Left ventricle myocardium inferior (tissue), 1 donor: ENCODE measurements around the gene TNRC6B. TPM values are rescaled to one million over a fixed set of nuclear protein-coding genes. Genes with fewer than 3 reads are reported as not detected.
"Not testable (repeated sequence)": the region's sequence is repeated elsewhere in the genome, so short reads cannot be mapped to it uniquely, and the experiment has no call there.

ENCODE experiments used
- DNase-seq: peaks from one replicate; pipeline ENCODE4 v3.0.0-alpha.2; 2020
- H3K27ac ChIP-seq: fragments of 200-600 bp; replicated peaks from 2 replicates; pipeline ENCODE4 v1.8.0; 2021
- H3K27me3 ChIP-seq: fragments of 200-600 bp; 2 replicates; pipeline ENCODE4 v1.8.0; 2021; ENCODE audit warnings: low read depth
- H3K36me3 ChIP-seq: fragments of 200-600 bp; 2 replicates; pipeline ENCODE4 v1.8.0; 2021
- H3K4me1 ChIP-seq: fragments of 200-600 bp; 2 replicates; pipeline ENCODE4 v1.8.0; 2021
- H3K4me3 ChIP-seq: fragments of 200-600 bp; 2 replicates; pipeline ENCODE4 v1.8.0; 2021; ENCODE audit warnings: mild to moderate bottlenecking, moderate library complexity
- H3K9me3 ChIP-seq: fragments of 200-600 bp; replicated peaks from 2 replicates; pipeline ENCODE4 v1.8.0; 2021
- intact Hi-C: fragments of 100-400 bp; cut with micrococcal nuclease; formaldehyde crosslinking; loops from one replicate; pipeline ENCODE4 v1.11.0; 2022
- total RNA-seq: library from RNA; stranded (reverse); fragmentation: NEBNext Ultra II Directional; extraction: Animal tissue kit (Norgen Biotek cat#: 25700); gene quantifications from one replicate; pipeline ENCODE4 v1.2.1, GENCODE V29; 2021
- TF ChIP-seq, protein P1 (sequence below): fragments of 200-600 bp; IDR thresholded peaks from 2 replicates; pipeline ENCODE4 v1.8.0; 2021; ENCODE audit warnings: antibody characterized with exemption, mild to moderate bottlenecking, borderline replicate concordance
- donor health status: DM: no; HTN: yes; CAD: no; lungs with severe emphysema.

Gene TNRC6B
- total RNA-seq, 1 donor from 2014 or later = 43.8 TPM

DNA sequence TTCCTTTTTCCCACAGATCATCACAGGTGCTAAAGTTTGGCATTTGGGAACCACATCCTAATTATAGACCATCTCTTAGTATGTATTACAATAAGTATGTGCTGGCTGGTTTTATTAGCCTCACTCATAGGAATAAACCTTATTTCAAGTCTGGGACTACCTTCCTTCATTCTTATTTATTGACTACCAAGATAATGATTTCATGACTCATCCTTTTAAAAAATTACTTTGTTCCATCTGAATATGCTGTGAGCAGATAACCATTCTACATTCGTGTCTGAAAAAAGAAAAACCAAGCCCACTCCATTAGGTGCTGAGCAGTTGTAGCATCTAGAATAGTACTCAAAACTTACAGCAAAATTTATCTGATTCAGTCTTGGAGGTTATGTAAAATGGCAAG, 12.3 kb downstream of the TNRC6B start:
- peak overlapping the region; percentile 71 for H3K27ac ChIP-seq
- H3K27me3 ChIP-seq = no peaks in the 10 kb centered on the region
- intact Hi-C loops = loop anchor here (10.0 kb wide), 1 partner anchor 135 kb away; no protein-coding TSS in a partner anchor
- DNase-seq = no peak
- no peaks in the 10 kb centered on the region for H3K9me3 ChIP-seq
- H3K4me1 ChIP-seq = peaks cover 96% of the 10 kb centered on the region
- no peaks in the 10 kb centered on the region for H3K36me3 ChIP-seq
- TF ChIP-seq, protein P1, sequence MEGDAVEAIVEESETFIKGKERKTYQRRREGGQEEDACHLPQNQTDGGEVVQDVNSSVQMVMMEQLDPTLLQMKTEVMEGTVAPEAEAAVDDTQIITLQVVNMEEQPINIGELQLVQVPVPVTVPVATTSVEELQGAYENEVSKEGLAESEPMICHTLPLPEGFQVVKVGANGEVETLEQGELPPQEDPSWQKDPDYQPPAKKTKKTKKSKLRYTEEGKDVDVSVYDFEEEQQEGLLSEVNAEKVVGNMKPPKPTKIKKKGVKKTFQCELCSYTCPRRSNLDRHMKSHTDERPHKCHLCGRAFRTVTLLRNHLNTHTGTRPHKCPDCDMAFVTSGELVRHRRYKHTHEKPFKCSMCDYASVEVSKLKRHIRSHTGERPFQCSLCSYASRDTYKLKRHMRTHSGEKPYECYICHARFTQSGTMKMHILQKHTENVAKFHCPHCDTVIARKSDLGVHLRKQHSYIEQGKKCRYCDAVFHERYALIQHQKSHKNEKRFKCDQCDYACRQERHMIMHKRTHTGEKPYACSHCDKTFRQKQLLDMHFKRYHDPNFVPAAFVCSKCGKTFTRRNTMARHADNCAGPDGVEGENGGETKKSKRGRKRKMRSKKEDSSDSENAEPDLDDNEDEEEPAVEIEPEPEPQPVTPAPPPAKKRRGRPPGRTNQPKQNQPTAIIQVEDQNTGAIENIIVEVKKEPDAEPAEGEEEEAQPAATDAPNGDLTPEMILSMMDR = no peak
- H3K4me3 ChIP-seq = peak overlapping the region; percentile 15

DNA sequence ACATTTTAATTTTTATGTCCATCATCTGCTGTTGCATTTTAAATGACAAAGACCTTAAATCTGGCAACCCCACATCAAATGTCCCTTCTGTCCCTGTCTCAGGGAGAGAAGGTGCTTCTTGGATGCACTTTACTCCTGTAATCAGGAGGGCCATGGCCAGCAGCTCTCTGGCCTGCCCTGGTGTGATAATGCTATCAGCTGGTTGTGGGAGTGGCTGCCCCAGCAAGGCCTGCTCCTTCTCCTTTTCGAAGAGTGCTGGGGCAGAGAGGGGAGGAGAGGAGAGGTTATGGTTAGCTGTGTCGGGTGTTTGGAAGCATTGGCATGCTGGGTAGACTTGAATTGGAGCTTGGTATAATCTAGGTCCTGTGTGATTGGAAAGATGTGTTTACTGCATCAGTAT, 12.8 kb downstream of the TNRC6B start:
- Histone ChIP-seq H3K36me3 (no peaks in the 10 kb centered on the region), H3K4me3 (peak overlapping the region; percentile 15), H3K4me1 (peaks cover 91% of the 10 kb centered on the region), H3K9me3 (no peaks in the 10 kb centered on the region), H3K27me3 (no peaks in the 10 kb centered on the region), H3K27ac (peak overlapping the region; percentile 71)
- TF ChIP-seq, protein P1 = no peak
- intact Hi-C loops = no loop called here
- peak; percentile 45 for DNase-seq

DNA sequence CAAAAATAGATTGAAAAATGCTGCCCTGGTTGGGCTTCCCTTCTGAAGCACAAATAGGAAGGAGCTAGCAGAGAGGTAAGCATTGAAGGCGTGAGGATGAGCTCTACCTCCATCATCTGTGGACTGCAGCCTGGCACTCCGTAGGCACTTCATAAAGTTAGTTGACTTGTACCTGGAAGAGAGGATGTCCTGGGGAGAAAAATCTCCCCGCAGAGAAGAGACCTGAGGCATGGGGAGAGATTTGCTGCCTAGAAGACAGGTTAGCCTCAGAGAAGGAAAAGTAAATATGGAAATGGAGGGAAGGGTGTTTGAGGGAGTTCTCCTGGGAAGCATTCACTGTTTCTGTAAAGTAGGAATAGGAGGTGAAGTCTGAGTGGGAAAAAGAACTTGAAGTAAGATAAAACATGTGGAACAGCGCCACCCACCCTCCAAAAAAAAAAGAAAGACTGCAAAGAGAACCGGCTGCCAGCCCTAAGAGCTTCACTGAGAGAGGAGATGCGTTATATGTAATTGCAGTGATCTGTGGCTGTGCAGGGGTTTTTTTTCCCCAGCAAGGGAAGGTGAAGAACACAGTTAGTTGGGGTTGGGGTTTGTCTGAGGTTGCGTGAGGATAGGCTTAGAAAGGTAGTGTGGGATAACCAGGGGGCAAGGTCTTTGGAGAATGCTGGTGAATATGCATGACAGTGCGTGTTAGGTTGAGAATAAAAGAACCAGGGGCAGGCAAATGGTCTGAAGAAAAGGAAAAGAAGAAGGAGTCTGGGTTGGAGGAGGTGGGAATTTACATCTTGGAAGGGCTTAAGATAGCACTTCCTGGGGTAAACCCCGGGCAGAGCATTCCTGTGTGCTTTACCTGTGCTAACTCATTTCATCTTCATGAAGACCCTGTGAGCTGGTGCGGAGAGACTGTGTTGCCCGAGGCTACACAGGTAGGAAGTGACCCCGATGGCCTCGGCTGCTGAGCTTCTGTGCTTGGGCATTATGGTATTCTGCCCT, 16.0 kb downstream of the TNRC6B start:
- Histone ChIP-seq H3K36me3 (no peaks in the 10 kb centered on the region), H3K9me3 (no peaks in the 10 kb centered on the region), H3K4me1 (peaks cover 92% of the 10 kb centered on the region), H3K27ac (peak overlapping the region; percentile 39), H3K27me3 (no peaks in the 10 kb centered on the region), H3K4me3 (no peak overlapping the region)
- no peak for DNase-seq
- intact Hi-C loops = no loop called here
- TF ChIP-seq, protein P1 = peak; percentile 47

- Histone ChIP-seq H3K27ac (no peak overlapping the region), H3K9me3 (no peaks in the 10 kb centered on the region), H3K27me3 (no peaks in the 10 kb centered on the region), H3K4me3 (no peak overlapping the region), H3K4me1 (peaks cover 92% of the 10 kb centered on the region), H3K36me3 (no peaks in the 10 kb centered on the region)
- TF ChIP-seq, protein P1 = no peak
- intact Hi-C loops = no loop called here
- DNase-seq = no peak
Measured at GRCh38 chr22:40194656-40195055, 16.9 kb downstream of the TNRC6B start.

DNA sequence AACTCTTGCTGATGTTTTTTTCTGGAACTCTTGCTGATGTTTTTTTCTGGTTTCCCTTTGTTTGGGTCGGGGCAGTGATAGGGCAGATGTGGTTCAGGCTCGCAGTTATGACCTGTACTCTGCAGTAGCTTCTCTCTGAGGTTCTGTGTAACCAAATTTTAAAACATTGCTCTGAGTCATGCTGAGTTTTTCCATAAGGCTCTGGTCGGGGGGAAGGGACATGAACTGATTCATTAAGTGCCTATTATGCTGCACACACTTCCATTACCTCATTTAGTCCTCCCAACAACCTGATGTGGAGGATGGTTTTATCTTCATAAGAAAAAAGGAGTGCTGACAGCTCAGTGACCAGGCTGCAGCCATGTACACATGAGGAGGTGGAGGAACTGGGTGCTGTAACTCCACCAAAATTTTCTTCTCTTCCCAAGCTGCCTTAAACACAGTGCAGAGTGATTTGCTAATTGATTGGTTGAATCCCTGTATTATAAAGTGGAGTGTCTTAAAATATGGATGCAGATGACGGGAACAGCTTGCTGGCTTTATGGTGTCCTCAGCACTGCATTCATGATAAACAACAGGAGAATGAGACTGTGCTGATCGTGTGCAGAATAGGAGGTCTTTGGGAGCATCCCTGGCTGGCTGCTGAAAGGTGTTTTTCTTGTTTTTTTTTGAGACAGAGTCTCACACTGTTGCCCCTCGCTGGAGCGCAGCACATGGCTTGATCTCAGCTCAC, 19.1 kb downstream of the TNRC6B start:
- H3K4me3 ChIP-seq = no peak overlapping the region
- intact Hi-C loops = no loop called here
- TF ChIP-seq, protein P1 = no peak

DNA sequence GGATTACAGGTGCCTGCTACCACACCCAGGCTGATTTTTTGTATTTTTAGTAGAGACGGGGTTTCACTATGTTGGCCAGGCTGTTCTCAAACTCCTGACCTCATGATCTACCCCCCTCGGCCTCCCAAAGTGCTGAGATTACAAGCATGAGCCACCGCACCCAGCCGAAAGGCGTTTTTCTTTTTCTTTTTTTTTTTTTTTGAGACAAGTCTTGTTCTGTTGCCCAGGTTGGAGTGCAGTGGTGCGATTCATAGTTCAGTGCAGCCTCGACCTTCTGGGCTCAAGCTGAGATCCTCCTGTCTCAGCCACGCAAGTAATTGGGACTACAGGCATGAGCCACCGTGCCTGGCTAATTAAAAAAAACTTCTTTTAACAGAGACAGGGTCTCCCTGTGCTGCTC, 19.7 kb downstream of the TNRC6B start:
- H3K4me3 ChIP-seq, DNase-seq, intact Hi-C loops, H3K36me3 ChIP-seq, H3K9me3 ChIP-seq, H3K27me3 ChIP-seq: not testable (repeated sequence)
- peaks cover 90% of the 10 kb centered on the region for H3K4me1 ChIP-seq
- peak overlapping the region; percentile 58 for H3K27ac ChIP-seq

More for the DNA sequence above, 19.1 kb downstream of the TNRC6B start:
- Histone ChIP-seq H3K27me3 (no peaks in the 10 kb centered on the region), H3K27ac (peak overlapping the region; percentile 58), H3K9me3 (no peaks in the 10 kb centered on the region), H3K4me1 (peaks cover 90% of the 10 kb centered on the region), H3K36me3 (no peaks in the 10 kb centered on the region)
- DNase-seq = no peak
